Fibroblast of skin of right quadriceps (primary cell): Measurements from ENCODE around the gene PTH2R.
"Not testable (repeated sequence)": the region's sequence is repeated elsewhere in the genome, so short reads cannot be mapped to it uniquely, and the experiment has no call there.

ENCODE experiments used
- DNase-seq: peaks from one replicate; pipeline ENCODE4 v3.0.0-alpha.2; 2013

The PTH2R gene

GRCh38 chr2:208488686-208489564, 82.3 kb downstream of the PTH2R start:
- DNase-seq: no peak

GRCh38 chr2:208489687-208490086, 83.1 kb downstream of the PTH2R start:
- no peak for DNase-seq

- DNase-seq: no peak
Measured at GRCh38 chr2:208490492-208490891, 83.9 kb downstream of the PTH2R start.

GRCh38 chr2:208491641-208492040, 85.0 kb downstream of the PTH2R start:
- DNase-seq: no peak

GRCh38 chr2:208492069-208492468, 85.5 kb downstream of the PTH2R start:
- DNase-seq: no peak

GRCh38 chr2:208493186-208493585, 86.6 kb downstream of the PTH2R start:
- no peak for DNase-seq

- no peak for DNase-seq
Measured at GRCh38 chr2:208496129-208496528, 89.5 kb downstream of the PTH2R start.

GRCh38 chr2:208501206-208501605, 94.6 kb downstream of the PTH2R start:
- DNase-seq: no peak

GRCh38 chr2:208502288-208502687, 95.7 kb downstream of the PTH2R start:
- DNase-seq: no peak

GRCh38 chr2:208505365-208505764, 98.8 kb downstream of the PTH2R start:
- DNase-seq: not testable (repeated sequence)

- DNase-seq: no peak
Measured at GRCh38 chr2:208509586-208509985, 103.0 kb downstream of the PTH2R start.

- no peak for DNase-seq
Measured at GRCh38 chr2:208511016-208511415, 104.4 kb downstream of the PTH2R start.

- DNase-seq: no peak
Measured at GRCh38 chr2:208511573-208511972, 105.0 kb downstream of the PTH2R start.

GRCh38 chr2:208515099-208515498, 108.5 kb downstream of the PTH2R start:
- no peak for DNase-seq

GRCh38 chr2:208523069-208523468, 116.5 kb downstream of the PTH2R start:
- not testable (repeated sequence) for DNase-seq

- not testable (repeated sequence) for DNase-seq
Measured at GRCh38 chr2:208525165-208525564, 118.6 kb downstream of the PTH2R start.

- DNase-seq: no peak
Measured at GRCh38 chr2:208529796-208530195, 123.2 kb downstream of the PTH2R start.

GRCh38 chr2:208531361-208531760, 124.8 kb downstream of the PTH2R start:
- DNase-seq: no peak

- not testable (repeated sequence) for DNase-seq
Measured at GRCh38 chr2:208535578-208535977, 129.0 kb downstream of the PTH2R start.

- no peak for DNase-seq
Measured at GRCh38 chr2:208541461-208541988, 134.9 kb downstream of the PTH2R start.

GRCh38 chr2:208541989-208542464, 135.4 kb downstream of the PTH2R start:
- no peak for DNase-seq

GRCh38 chr2:208542465-208543041, 136.0 kb downstream of the PTH2R start:
- DNase-seq: no peak
